GM12875 (cell line): ENCODE data around the gene TRAPPC11.
"Not testable (repeated sequence)": the region's sequence is repeated elsewhere in the genome, so short reads cannot be mapped to it uniquely, and the experiment has no call there.

Source experiments
- H3K4me3 ChIP-seq: one replicate; pipeline ENCODE4 v1.5.1; 2011; ENCODE audit warnings: low read depth, low read length, control low read depth
- TF ChIP-seq, protein P1 (sequence below): IDR thresholded peaks from 2 replicates; pipeline ENCODE4 v1.5.1; 2011; ENCODE audit warnings: low read depth, mild to moderate bottlenecking, control low read depth, inconsistent platforms, low read length, moderate library complexity, borderline replicate concordance; ENCODE audit not compliant: insufficient read depth

Gene TRAPPC11

GRCh38 chr4:183618681-183619080 is 40.4 kb upstream of the TRAPPC11 start:
- H3K4me3 ChIP-seq, result no peak overlapping the region
- TF ChIP-seq, protein P1, sequence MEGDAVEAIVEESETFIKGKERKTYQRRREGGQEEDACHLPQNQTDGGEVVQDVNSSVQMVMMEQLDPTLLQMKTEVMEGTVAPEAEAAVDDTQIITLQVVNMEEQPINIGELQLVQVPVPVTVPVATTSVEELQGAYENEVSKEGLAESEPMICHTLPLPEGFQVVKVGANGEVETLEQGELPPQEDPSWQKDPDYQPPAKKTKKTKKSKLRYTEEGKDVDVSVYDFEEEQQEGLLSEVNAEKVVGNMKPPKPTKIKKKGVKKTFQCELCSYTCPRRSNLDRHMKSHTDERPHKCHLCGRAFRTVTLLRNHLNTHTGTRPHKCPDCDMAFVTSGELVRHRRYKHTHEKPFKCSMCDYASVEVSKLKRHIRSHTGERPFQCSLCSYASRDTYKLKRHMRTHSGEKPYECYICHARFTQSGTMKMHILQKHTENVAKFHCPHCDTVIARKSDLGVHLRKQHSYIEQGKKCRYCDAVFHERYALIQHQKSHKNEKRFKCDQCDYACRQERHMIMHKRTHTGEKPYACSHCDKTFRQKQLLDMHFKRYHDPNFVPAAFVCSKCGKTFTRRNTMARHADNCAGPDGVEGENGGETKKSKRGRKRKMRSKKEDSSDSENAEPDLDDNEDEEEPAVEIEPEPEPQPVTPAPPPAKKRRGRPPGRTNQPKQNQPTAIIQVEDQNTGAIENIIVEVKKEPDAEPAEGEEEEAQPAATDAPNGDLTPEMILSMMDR, result no peak

GRCh38 chr4:183620421-183620820 is 38.7 kb upstream of the TRAPPC11 start:
- no peak overlapping the region for H3K4me3 ChIP-seq
- TF ChIP-seq, protein P1, result no peak

- TF ChIP-seq, protein P1, result no peak
- no peak overlapping the region for H3K4me3 ChIP-seq
These were observed 37.2 kb upstream of the TRAPPC11 start for GRCh38 chr4:183621875-183622274.

GRCh38 chr4:183624548-183624947 is 34.5 kb upstream of the TRAPPC11 start:
- TF ChIP-seq, protein P1, result no peak
- no peak overlapping the region for H3K4me3 ChIP-seq

GRCh38 chr4:183626168-183626567 is 32.9 kb upstream of the TRAPPC11 start:
- H3K4me3 ChIP-seq, result no peak overlapping the region
- TF ChIP-seq, protein P1, result no peak

GRCh38 chr4:183627286-183627685 is 31.8 kb upstream of the TRAPPC11 start:
- not testable (repeated sequence) for H3K4me3 ChIP-seq

- TF ChIP-seq, protein P1, result no peak
- H3K4me3 ChIP-seq, result no peak overlapping the region
These were observed 31.0 kb upstream of the TRAPPC11 start for GRCh38 chr4:183627979-183628588.
